GM03348 (cell line): Measurements from ENCODE around the gene C10orf143.

ENCODE experiments used
- DNase-seq: peaks from one replicate; pipeline ENCODE4 v3.0.0; 2012; ENCODE audit warnings: low spot score

Gene C10orf143

DNA sequence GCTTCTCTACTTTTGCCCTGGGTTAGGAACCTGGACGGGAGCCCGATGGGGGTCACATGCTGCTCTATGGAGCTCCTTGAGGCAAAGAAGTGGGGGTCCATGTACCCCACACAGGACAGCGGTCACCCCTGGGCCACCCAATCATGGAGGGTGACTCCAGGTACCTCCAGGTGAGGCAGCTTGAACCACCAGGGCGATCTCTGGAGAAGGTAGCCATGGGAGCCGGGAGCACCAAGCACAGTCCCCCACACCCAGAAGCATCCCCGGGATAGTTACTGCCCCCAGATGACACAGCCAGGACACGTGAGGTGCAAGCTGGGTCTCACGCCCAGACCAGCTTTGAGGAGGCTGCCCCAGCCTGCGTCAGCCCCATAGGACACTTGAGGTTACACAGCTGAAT lies 58.4 kb downstream of the C10orf143 start:
- DNase-seq: no peak

DNA sequence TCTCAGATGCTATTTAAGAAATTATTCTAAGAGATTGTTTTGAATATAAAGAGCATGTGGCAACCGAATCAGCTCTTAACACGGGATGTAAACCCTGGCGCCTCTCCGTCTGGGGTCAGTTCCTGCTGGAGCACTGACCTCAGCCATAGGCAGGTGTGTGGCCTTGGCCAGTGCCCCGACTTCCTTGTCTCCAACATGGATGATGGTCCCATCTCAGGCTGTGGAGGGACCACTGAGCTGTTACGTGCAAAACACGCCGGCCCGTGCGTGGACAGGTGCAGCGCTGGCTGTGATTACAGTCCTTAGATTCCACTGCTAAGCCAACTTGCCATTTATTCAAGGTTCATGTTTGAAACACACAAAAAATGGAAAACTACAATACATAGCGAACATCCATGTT lies 59.9 kb downstream of the C10orf143 start:
- DNase-seq: no peak

DNA sequence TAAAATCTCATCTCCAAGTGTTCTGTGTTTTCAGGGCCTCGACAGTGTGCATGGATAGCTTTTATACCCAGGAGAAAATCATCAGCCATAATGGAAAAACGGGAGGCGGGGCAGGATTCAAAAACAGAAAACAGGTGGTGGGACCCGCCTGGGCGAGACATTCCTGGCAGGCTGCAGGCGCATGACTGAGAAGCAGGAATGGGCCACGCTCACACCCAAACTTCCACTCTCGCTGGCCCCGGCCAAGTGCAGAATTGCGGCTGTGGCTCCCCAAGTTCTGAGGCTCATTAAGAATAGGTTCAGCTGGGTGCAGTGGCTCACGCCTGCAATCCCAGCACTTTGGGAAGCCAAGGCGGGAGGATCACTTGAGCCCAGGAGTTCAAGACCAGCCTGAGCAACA lies 60.6 kb downstream of the C10orf143 start:
- DNase-seq: peak; percentile 31

DNA sequence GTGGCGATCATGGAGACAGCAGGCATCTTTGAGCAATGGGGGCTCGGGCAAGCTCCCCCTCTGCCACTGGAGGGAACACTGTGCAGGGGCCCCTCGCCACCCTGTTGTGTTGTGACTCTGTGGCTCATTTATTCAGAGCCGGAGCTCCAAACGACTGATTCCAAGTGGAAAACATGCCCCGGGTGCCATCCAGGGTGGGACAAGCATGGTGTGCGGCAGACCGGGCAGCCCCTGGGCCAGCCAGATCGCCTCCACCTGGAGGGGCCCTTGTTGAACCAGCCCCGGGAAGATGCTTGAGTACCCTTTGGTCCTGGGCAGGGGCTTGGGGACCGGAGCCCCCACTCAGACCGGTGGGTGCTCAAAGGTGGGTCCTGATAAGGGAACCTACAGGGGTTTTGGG lies 61.4 kb downstream of the C10orf143 start:
- DNase-seq: no peak

DNA sequence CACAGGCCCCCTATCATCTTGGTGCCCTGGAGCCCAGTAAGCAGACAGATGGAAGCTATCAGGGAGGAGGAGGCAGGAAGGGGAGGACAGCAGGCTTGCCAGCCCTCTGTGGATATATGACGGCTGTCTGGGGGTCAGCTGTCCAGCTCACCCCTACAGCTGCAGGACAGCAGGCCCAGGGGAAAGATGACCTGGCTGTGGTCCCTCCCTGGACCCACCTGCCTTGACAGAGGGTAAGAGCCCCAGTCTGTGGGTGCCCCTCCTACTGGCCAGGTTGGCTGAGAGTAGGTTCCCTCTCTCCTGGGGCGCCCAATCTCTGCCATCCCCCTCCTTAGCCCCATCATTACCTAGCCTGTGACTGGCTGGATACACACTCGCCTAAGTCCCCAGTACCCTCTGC lies 62.5 kb downstream of the C10orf143 start:
- DNase-seq: no peak

DNA sequence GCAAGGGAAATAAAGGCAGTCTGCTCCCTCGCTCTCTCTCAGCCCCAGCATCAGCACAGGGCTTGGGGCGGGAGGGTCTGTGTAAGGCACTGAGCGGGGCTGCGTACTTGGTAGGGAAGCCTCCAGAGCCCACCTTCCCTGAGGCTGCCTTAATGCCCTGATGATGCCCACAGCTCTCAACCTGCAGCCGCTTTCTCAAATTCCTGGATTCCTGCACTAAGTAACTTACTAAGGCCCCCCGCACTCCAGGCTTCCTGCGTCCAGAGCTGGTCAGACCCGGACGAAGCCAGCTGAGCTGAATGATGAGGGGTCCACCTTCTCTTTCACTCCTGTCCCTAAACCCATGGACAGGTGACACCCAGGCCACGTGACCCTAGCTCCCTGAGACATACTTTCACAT lies 63.3 kb downstream of the C10orf143 start:
- DNase-seq: no peak

DNA sequence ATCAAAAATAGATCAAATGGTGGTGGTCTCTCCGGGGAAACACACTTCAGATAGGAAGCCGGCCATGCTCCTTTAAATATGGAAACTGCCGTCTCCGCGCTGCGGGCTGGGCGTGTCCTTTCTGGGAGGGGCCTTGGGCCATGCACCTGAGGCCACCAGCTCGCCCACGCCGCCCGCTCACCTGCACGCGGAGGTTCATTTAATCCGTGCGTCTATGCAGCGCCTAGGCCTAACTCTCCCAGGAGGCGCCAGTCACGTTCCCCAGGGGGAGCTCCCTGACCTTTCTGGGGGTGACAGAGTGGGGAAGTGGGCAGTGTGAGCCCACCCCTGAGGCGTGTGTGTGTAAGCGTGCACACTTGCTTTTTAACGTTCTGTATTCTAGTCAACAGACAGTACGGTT lies 64.0 kb downstream of the C10orf143 start:
- DNase-seq: no peak

DNA sequence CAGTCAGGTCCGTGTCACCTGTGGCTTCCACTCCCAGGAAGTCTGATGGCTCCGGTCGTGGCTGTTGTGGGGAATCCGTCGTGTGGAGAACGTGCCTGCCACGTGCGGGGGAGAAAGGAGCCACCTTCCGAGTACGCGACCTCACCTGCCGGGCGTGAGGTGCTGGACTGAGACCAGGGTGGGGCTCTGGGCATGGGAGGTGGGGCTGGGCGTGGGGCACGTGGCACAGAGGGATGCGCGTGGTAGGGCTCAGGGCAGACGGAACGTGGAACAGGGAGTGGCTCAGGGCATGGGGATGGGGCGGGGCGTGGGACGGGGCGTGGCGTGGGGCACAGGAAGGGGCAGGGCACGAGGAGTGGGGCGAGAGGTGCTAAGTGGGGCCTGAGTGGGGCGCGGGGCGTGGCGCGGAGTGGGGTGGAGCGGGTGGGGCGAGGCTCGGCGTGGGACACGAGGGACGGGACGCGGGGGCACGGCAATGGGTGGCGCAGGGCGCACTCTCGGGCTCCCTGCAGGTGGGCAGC lies 64.8 kb downstream of the C10orf143 start:
- DNase-seq: no peak

DNA sequence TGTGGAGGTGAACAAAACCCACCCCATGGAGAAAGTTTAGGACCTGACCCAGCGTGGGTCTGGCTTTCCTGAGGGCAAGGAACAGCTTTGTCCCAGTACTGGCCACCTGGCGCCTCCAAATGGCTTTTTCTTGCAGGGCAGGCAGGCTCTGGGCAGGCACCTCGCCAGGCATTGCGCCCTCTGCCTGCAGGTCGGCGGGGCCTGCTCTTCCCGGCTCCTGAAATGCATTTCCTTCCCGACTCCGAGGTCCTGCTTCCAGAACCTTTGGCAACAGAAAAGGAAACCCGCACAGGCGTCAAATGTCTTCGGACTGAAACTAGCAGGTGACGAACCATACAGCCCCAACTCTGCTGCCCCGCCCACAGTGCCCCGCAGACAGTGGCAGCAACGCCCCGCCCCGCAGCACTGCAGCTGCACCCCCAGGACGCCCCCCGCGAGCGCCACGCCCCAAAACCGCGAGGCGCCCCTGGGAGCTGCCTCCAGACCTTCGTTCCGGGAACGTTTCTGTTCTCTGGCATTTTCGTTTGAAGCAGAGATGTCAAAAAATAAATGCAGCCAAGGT lies 65.5 kb downstream of the C10orf143 start:
- DNase-seq: peak; percentile 75

DNA sequence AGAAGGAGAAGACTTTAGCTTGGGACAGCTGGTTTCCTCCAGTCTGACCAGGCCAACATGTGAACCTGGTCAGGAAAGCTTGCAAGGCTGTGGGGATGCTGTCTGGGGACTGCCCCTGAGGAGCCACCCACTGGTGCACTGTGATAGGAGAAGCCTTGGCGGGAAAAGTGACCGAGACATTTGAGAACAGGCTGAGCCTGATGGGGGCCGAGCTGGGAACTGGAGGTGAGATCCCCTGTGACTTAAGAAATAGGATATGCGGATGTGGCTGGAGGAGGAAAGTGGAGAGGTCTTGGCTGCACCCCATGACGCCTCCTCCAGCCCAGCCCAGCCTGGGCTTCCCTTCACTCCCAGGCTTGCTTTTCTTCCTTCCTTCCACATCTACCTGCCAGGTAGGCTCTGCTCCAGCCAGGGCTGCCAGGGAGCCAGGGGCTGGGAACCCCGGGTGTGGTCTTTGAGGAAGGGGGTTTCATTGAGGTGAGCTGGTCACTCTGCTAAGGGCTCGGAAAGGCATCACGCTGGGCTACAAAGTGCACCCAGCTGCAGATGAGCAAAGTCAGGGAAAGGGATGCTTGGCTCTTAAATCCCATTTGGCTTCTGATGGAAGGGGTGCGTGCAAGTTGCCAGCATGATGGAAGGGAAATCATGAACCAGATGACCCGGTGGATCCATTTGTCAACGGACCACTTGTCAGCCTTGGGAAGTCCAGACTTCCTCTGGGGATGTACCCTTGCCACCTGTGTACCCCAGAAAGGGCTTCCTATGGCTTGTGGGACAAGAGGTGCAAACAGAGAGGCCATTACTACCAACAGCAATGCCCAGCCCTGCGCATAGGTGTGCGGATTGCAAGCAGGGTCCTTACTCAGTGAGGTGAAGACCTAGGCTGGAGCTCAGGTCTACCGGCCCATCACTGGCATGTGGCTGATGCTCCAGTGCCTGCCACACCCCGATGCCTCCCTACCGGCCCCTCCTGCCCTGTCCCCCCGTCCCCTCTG lies 66.3 kb downstream of the C10orf143 start:
- DNase-seq: no peak

DNA sequence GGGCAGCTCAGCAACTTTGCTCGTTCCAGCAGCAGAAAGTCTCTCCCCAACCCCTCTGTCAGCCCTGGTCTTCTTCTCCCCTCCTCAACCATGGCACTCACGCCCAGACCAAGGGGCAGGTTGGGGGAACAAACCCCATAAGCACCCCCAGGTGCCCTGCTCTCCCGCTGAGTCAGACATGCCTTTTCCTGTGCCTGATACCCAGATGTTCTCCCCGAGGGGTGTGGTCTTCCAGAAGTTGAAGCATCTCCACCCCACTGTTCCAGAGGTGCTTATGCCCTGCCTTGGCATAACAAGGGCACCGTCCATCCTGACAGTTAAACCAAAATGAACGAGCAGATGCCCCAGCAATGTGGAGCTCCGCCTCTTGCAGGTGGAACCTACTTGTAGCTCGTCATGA lies 67.1 kb downstream of the C10orf143 start:
- no peak for DNase-seq

DNA sequence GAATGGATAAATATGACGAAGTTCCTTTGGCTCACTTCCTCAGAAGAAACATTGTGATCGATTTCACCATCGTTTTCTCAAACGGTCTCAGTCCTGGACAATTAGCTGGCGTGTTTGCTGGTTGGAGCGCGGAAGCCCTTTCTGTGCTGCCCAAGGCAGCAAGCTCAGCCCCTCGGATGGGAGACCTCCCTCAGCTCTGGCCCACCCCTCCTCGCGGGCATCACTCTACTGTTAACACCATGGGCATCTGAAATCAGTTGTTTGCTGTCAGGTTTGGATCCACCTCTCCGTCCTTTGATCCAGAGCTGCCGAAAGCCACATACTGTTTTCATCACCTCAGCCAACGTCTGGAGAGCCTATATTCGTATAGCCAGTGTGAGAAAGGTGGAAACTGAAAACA lies 68.2 kb downstream of the C10orf143 start:
- no peak for DNase-seq

DNA sequence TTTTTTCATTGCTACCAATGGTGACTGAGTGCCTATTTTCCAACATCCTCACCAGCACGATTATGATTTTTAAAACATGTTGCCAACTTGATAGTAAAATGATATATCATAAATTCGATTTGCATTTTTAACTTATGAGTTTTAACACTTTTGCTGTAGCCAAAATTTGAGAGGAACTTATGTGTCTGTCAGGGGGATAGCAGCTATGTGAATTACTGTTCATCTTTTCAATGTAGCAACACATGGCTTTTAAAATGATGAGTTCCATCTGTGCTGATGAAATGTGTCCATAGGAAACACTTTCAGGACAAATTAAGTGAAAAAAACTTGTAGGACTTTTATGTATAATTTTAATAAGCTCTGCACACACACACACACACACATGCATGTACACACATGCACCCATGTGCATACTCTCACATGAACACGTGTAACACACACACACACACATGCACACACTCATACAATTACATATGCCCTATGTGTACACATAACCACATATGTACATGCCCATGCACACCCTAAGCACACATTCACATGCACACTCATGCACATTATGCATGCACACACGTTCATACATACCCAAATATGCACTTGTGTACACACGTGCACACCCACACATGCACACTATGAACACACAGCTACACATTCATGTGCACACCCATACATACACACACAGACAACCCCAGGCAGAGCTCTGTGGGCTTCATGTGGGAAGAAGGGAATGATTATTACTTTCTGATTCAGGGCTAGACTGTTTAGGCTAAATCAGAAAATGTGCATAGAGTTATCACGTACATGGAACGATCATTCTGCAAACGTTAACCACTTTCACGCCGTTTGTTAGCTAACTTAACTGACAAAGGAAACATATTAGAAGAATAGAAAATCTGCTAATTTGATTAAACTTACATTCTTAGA lies 68.9 kb downstream of the C10orf143 start:
- no peak for DNase-seq

DNA sequence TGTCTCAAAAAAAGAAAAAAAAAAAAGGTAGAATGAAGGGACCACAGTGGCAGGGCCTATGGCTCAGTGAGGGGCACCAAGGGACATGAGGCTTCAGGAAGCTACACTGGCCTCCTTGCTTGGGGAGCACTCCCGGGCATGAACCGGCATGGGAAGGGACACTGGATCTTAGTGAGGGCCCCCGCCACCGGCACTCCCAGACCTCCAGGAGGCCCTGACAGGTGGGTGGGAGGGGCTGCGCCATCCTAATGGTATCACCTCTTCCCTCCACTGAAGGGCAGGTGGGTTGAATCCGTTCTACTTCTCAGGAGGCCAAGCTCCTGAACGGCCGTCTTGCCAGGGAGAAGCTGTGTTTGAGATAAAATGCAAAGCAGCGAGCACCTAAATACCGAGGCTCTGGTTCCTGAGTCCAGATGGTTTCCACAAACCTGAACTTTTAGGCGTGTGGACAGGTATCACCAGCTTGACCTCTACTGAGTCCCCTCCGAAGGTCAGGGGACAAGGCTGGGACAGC lies 69.8 kb downstream of the C10orf143 start:
- DNase-seq: no peak

DNA sequence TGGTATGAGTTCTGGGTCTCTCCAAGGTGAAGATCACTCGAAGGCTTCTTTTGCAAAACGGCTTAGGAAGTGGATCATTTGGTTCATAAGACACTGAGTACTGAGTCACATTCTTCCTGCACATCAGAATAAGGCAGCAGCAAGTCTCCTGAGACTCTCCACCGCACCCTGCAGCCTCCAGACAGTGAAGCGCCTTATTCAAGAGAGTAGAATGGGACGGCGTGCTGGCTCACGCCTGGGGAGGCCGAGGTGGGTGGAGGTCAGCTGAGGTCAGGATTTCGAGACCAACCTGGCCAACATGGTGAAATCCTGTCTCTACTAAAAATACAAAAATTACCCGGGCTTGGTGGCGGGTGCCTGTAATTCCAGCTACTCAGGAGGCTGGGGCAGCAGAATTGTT lies 70.3 kb downstream of the C10orf143 start:
- no peak for DNase-seq

DNA sequence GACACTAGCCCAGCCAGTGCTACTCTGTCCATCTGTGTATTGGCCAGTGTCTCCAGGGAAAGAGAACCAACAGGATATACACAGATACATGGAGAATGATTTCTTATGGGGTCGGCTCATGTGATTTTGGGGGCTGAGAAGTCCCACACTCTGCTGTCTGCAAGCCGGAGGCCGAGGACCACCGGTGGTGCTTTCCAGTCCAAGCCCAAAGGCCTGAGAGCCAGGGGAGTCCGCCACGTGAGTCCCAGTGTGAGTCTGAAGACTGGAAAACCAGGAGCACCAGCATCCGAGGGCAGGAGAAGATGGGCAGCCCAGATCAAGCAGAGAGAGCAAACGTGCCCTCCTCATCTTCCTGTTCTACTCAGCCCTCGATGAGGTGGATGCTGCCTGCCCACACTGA lies 71.5 kb downstream of the C10orf143 start:
- DNase-seq: no peak

DNA sequence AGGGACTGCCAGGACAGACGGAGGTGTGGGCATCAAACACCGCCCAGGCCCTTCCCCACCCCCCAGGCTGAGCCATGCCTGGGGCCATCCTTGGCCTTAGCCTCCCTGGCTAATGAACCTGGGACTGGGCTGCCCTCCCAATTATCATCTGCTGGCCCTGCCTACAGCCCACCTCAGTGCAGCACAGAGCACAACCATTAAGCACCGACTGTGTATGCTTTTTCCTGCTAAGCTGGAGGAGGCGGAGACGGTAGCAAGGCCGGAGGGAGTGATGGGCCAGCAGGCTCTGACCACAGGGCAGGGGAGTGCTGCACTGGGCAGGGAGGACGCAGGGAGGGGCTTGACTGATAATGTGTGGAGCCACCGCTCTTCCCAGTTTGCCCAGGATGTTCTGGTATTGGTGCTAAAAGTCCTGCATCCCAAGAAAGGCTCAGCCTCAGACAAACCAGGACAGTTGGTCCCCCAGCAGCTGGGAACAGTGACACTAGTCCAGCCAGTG lies 72.0 kb downstream of the C10orf143 start:
- no peak for DNase-seq

DNA sequence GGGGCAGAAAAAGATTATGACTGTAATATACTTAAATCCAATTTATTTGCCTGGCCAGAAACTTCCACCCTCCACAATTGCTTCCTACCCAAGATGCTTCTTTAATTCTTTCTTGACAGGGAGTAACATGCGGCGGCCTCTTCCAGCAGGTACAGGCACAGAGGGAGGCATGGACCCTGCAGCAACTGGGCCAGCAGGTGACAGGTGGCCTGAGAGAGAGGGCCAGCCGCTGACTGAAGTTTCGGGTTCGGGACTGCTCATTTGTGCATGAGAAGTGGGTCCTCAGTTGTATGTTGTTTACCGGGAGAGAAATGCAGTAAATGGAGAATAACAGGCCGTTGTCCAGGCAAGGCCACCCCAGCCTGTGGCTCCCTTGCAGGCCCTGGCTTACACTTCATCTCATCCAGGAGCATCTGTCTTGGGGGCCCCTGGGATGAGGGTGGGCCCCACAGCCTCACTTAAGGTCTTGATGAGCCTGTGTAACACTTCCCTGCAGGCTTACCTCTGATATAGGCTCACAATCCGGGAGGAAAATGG lies 72.5 kb downstream of the C10orf143 start:
- no peak for DNase-seq

DNA sequence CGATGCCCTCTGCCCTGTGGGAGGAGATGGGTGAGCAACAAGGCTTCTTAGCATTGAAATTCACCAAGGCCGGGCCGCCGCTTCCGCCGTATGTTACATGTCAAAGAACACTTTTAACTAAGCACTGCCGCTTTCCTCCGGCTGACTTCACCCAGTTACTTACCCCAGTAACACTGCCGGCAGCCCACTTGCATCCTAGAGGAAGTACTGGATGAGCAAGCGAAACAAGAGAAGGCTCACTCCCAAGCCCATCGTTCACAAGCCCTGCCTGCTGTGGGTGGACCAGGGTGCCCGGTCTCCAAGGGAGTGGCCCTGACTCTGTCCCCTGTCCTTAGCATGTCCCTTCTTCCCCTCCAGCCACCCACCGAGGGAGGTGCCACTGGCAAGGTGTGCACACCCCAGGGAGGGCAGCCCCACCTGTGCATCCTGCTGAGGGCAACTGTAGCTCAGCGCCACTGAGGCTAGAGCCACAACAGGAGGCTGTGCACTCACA lies 73.4 kb downstream of the C10orf143 start:
- DNase-seq: no peak

DNA sequence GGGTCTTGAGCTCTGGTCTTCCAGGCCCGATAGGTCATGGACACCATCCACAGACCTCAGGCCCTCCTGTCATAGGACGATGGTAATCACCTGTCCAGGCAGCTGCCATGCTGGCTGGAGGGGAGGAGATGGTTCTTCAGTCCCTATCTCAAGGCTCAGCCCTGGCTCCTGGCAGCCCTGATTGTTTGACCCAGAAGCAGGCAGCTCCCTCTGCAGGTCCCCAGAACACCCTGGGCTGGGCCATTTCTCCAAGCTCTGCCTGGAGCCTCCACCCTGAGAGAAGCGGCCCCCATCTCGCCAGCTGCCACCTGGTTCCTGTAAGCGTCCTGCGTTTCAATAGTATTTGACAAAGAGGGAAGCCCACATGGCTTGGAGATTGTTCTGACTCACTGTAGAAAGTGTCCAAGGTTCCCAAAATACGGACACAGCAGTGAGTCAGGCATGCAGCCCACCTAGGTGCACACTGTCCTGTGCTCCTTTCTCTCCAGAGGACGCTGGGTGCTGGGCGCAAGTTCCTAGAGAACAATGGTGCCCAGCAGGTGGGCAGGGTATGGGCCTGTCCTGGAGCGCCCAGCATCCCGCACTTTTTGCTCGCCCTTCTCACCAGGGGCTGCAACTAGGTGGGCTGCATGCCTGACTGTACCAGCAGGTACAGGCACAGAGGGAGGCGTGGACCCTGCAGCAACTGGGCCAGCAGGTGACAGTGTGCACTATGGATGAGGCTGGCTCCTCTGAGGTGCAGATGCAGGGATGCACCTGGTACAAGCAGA lies 74.1 kb downstream of the C10orf143 start:
- DNase-seq: no peak

DNA sequence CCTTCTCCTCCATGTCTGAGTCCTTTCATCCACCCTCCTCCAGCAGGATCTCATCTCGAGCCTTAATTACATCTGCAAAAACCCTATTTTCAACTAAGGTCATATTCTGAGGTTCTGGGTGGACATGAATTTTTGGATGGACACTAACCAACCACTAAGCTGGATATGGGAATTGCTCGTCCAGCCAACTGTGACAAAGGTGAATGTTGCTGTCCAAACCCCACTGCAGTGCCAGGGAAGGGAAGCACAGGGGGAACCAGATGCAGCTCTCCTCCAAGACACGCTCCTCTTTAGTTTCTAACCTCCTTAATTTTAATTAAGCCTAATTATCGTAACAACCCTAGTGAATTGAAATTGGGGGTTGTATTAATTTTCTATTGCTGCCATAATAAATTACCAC lies 81.4 kb downstream of the C10orf143 start:
- no peak for DNase-seq
